ENCODE measurements around the gene PPP6R3. TPM values are rescaled to one million over a fixed set of nuclear protein-coding genes. Genes with fewer than 3 reads are reported as not detected.

The PPP6R3 gene
- total RNA-seq, 1 experiment from 2014 or later = 138 TPM

GRCh38 chr11:68617925-68618809 lies 157.6 kb downstream of the PPP6R3 start:
- Histone ChIP-seq H3K9ac (ENCODE audit: extremely low read depth, insufficient read length, low read length) (no peak overlapping the region), H3T11ph (ENCODE audit: low read length) (no peak overlapping the region), H4K20me1 (ENCODE audit: control insufficient read depth, insufficient read depth, insufficient read length) (no peaks in the 10 kb centered on the region), H4K8ac (replicated peaks; ENCODE audit: insufficient read length, low read depth, low read length) (no peak overlapping the region), H3K27ac (ENCODE audit: insufficient read length, low read depth, low read length) (no peak overlapping the region), H3K4ac (ENCODE audit: low read depth, low read length) (no peak overlapping the region), H3K27me3 (ENCODE audit: insufficient read depth, low read length) (no peaks in the 10 kb centered on the region), H3K9me3 (ENCODE audit: control insufficient read depth, low read depth, low read length) (peaks cover 18% of the 10 kb centered on the region), H2BK20ac (ENCODE audit: low read depth, low read length, poor library complexity, severe bottlenecking) (no peak overlapping the region), H3K4me2 (ENCODE audit: insufficient read depth, insufficient read length, low read length) (no peak overlapping the region), H2BK12ac (ENCODE audit: insufficient read length, low read depth, low read length) (no peak overlapping the region), H3K23ac (ENCODE audit: insufficient read length, low read depth, low read length) (no peak overlapping the region), H4K91ac (ENCODE audit: insufficient read length, low read depth, low read length) (no peak overlapping the region), H3K4me1 (ENCODE audit: insufficient read depth, low read length) (no peaks in the 10 kb centered on the region), H3K56ac (ENCODE audit: insufficient read length, low read depth, low read length) (no peak overlapping the region), H2BK120ac (ENCODE audit: low read depth, low read length, poor library complexity, severe bottlenecking) (no peak overlapping the region), H2AFZ (ENCODE audit: low read length) (no peak overlapping the region), H3K79me1 (ENCODE audit: insufficient read depth, low read depth, low read length, poor library complexity, severe bottlenecking) (no peaks in the 10 kb centered on the region), H3K79me2 (ENCODE audit: insufficient read depth, low read length) (no peaks in the 10 kb centered on the region), H3K23me2 (ENCODE audit: insufficient read length, low read depth, low read length, poor library complexity, severe bottlenecking) (no peaks in the 10 kb centered on the region), H2BK5ac (ENCODE audit: insufficient read length, low read length) (no peak overlapping the region), H2BK15ac (ENCODE audit: low read depth, low read length) (no peak overlapping the region), H3K14ac (ENCODE audit: insufficient read depth, low read length) (no peak overlapping the region), H3K18ac (ENCODE audit: insufficient read length, low read depth, low read length) (no peak overlapping the region), H2AK5ac (ENCODE audit: insufficient read length, low read length) (no peak overlapping the region), H4K5ac (ENCODE audit: insufficient read length, low read depth, low read length) (no peak overlapping the region)
- Mint-ChIP-seq H3K27ac (no peak overlapping the region), H3K4me3 (no peak overlapping the region), H3K27me3 (ENCODE audit: low read depth) (peaks cover 6% of the 10 kb centered on the region; the same call in 1 of the 2 replicates), H3K4me1 (no peaks in the 10 kb centered on the region), H3K9me3 (peaks cover 17 to 38% of the 10 kb centered on the region in 2 experiments), H3K36me3 (ENCODE audit: insufficient read depth in 1 of 3, low read depth in 3 of 3) (peaks cover 15 to 47% (median 40%) of the 10 kb centered on the region in 3 experiments)
- TF ChIP-seq CTCF (conservative IDR thresholded peaks at IDR 0.05) = no peak
- whole genome bisulfite sequencing (ENCODE audit: extremely low coverage, insufficient read length, low lambda C conversion rate) = no CpG with 5 or more reads among the region's 23 CpGs
- no peak for DNase-seq

All from H9 (cell line).